NCI-H187 treated with DMSO at 0.1 percent for 48 hours (cell line): ENCODE results near the gene RNF39.
"Not testable (repeated sequence)": the region's sequence is repeated elsewhere in the genome, so short reads cannot be mapped to it uniquely, and the experiment has no call there.

Experiments used
- DNase-seq: peaks from one replicate; lab custom pipeline; 2025; lab: John Stamatoyannopoulos, UW

The RNF39 gene, protein sequence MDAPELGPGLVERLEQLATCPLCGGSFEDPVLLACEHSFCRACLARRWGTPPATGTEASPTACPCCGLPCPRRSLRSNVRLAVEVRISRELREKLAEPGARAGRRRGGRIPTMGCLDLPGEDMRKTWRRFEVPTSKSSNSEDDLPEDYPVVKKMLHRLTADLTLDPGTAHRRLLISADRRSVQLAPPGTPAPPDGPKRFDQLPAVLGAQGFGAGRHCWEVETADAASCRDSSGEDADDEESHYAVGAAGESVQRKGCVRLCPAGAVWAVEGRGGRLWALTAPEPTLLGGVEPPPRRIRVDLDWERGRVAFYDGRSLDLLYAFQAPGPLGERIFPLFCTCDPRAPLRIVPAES

DNA sequence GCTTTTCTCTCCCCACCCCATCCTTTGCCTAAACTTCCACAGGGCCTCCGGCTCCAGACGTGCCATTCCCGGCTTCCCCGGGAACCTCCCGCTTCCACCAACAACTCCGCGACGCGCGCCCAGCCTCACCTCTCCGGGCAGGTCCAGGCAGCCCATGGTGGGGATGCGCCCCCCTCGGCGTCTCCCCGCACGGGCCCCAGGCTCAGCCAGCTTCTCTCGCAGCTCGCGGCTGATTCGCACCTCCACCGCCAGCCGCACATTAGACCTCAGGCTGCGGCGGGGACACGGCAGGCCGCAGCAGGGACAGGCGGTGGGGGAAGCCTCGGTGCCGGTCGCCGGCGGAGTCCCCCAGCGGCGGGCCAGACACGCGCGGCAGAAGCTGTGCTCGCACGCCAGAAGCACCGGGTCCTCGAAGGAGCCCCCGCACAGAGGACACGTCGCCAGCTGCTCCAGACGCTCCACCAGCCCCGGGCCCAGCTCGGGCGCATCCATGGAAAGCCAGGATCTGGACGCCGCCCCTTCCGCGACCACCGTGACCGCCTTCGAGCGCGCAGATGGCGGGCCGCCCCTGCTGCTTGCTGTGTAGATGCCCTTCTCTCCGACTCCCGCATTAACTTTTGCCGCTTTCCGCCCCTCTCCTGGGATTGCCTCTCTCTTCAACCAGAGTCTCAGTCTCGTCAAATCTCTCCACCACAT is at the start of gene RNF39:
Gene RNF39 (minus strand): TSS at position 676 of the 696 bp plus-strand sequence. CDS start 184 bp downstream, at position 492.
- DNase-seq, result no peak

DNA sequence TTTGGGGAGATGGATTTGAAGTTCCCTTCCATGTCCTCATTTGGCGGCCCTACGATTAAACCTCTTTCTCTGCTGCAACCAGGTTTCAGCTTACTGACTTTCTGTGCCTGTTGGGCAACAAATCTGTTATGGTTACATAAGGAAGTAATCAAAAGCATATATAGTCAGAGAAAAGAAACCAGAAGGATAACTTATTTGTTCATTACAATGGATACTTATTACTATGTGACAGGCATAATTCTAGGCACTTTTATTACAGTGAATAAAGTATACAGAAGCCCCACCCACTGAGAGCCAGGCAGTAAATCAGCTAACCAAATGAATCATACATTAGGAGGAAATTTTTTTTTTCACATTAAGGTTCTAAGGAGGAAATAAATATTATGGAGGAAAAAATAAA is 46.9 kb upstream of the RNF39 start:
- no peak for DNase-seq

DNA sequence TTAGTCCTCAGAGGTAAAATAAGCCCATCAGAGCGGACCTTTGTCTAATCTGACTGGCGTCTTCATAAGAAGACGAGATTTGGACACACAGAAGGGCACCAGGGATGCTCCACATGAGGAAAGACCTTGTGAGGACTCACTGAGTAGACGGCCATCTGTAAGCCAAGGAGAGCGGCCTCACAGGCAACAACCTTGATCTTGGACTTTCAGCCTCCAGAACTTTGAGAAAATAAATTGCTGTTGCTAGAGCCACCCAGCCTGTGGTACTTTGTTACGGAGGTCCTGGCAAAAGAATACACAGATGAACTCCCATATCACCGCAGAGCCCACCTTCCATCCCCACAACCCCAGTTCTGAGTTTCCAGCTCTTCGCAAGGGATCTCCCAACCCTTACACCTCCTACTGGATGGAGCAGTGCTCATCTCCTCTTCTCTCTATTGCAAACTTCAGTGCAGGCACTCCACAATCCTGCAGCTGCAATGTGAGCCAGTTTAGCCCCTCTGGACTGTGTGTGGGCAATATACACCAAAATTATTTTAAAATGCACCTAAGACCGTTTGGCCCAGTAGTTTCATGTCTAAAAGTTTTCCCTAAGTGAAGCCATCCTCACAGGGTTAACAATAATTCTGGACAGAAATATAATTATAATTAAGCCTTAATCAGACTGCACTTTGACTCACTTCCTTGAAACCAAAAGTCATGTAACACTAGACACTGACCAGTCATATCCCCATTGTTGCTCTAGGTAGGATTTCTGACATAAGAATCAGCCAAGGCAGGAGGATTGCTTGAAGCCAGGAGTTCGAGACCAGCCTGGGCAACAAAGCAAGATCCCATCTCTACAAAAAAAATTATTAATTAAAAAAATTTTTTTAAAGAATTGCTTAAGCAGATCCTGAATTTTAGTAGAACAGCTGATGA is 46.1 kb upstream of the RNF39 start:
- no peak for DNase-seq

DNA sequence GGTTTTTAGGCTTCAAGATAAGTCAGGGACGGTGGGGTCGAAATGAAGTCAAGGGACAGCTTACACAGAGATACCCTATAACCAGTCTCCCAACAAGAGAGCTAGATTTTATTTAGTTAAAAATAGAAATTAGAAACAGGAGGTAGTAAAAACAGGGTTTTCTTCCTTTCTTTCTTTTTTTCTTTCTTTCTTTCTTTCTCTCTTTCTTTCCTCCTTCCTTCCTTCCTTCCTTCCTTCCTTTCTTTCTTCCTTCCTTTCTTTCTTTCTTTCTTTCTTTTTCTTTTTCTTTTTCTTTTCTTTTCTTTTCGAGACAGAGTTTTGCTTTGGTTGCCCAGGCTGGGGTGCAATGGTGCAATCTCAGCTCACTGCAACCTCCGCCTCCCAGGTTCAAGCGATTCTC is 43.1 kb upstream of the RNF39 start:
- DNase-seq, result not testable (repeated sequence)

DNA sequence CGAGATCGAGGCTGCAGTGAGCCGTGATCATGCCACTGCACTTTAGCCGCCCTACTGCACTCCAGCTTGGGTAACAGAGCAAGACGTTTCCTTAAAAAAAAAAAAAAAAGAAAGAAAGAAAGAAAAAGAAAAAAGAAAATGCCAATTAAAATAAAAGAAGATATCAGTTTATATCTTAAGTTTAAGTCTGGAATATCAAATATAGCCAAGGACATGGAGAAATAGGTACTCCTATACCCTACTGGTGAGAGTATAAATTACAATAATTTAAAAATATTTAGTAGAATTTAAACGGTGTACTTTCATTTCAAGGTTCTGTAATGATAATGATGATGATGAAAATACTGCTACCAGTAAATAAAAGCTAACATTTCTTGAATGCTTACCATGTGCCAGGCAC is 41.2 kb upstream of the RNF39 start:
- no peak for DNase-seq

DNA sequence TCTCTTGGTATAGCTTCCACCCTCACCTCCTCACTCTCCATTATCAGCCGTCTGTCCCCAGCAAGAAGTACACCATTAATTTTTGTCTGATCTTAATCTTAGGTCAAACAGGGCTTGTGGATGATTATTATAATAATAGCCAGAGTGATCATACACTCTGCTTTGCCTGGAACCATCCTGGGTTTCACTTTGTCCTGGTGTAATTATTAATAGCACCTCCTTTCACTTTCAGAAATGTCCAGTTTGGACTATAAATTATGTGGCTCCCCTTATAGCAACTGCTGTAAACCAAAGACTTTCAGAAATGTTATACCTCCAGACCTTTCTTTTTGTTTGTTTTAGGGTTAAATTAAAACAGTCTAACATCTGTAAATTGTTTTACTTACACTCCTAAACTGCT is 38.3 kb upstream of the RNF39 start:
- DNase-seq, result no peak

DNA sequence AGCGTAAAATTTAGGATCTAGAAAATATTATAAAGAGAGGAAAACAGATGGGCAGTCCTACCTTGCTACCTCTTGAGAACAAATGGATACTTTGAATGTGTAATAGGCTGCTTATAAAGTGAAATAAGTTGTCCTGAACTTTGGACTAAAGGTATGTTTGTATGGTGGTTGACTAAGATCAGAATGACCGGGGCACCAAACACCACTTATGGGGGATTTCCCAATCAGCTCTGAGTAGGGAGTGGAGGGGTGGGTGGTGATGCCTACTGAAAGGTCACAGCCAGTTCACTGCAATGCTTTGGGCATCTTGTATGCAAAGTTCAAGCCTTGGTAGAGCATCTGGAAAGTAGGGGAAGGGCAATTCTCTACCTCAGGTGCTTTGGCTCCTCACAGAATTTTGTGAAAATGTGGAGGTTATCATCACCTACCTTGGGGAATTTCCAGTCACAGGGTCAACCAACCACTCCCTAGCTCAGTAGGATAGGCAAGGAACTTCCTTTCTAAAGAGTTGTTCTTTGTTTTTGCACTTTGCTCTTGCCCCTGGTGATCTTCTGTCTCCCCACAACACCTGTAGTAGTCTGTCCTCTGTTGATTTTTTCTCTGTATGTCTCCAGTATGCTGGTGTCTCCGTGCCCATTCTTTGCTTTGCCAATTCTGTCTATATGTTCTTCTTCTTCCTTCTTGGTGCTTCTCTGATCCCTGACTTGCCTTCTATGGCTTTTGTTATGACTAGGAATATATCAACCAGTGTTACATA is 37.6 kb upstream of the RNF39 start, which contains the start of gene TRIM31:
Gene TRIM31 (minus strand): TSS at position 88 of the 757 bp plus-strand sequence. CDS start 285 bp downstream, outside the sequence.
- DNase-seq, result no peak

DNA sequence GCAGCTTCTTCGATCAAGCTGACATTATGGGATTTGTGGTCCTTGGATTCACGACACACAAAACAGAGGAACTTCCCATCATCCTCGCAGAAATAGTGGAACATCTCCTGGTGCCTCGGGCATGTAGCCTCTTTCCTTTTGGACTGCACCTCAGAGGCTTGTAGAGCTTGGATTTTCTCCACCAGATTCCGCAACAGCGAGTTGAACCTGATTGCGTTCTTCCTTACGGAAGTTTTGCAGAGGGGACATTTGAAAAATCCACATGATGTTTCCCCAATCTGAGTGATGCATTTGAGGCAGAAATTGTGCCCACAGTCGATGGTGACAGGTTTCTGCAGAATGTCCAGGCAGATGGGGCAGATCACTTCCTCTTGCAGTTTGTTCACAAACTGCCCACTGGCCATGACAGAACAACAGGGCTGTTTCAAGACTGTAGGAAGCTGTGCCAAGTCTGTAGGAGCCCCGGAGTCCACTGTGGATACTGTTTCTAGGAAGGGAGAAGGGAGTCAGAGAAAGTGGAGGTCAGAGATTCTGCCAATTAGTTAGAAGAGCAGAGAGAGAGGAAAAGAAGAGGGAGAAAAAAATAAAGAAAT is 36.9 kb upstream of the RNF39 start:
- no peak for DNase-seq

DNA sequence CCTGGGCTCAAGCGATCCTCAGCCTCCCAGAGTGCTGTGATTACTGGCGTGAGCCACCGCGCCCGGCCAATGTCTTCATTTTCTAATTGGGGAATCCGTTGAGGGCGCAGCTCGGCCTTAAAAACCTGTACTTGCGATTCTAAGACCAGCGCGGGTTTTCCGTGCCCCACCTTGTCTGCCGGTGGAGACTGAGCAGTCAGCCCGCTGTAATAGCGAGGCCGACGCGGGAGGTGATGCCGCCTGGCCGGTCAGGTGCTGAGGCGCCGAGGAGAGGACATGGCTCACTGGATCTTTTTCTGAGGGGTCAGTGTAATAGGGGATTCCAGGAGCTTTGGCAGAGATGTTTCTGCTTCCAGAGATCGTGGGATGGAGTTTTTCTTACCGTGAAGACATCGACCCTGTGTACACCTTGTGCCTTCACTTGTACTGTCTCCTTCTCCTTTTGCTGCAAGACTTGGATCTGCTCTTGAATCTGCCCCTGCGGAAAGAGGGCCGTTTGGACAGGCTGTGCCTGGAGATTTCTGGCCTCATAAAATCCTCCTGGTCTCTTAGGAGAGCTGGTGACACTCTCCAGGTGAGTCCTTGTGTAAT is 35.8 kb upstream of the RNF39 start:
- no peak for DNase-seq

DNA sequence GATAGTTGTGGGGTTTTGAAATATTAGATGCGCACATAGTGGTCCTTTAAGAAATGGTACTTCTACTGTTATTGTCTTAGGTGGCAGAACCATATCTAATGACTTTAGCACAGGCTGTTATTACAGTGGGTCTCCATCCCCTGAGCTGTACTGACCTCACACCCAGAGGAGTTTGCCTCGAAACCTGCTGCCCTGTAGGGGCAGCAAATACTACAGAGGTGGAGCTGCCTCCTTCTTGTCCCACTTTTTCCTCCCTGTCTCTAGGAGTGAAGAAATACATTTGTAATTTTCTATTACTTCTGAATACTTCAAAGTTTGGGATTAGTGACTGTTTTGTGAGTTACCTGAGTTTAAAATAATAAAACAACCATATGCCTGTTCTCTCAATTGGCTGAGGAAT is 29.1 kb upstream of the RNF39 start:
- no peak for DNase-seq

DNA sequence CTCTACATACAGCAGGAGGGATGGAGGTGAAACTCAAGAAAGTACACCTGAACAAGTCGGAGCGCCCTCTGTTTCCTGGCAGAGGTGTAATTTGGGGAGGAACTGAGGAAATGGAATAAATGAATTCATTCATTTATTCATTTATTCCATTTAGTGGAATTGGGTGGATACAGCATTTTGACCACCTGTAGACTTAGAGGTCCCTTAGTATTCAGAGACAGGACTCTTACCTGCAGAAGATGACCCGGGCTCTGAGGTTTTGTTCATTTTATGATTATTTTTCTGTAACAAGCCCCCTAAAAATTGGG is 28.3 kb upstream of the RNF39 start:
- no peak for DNase-seq

DNA sequence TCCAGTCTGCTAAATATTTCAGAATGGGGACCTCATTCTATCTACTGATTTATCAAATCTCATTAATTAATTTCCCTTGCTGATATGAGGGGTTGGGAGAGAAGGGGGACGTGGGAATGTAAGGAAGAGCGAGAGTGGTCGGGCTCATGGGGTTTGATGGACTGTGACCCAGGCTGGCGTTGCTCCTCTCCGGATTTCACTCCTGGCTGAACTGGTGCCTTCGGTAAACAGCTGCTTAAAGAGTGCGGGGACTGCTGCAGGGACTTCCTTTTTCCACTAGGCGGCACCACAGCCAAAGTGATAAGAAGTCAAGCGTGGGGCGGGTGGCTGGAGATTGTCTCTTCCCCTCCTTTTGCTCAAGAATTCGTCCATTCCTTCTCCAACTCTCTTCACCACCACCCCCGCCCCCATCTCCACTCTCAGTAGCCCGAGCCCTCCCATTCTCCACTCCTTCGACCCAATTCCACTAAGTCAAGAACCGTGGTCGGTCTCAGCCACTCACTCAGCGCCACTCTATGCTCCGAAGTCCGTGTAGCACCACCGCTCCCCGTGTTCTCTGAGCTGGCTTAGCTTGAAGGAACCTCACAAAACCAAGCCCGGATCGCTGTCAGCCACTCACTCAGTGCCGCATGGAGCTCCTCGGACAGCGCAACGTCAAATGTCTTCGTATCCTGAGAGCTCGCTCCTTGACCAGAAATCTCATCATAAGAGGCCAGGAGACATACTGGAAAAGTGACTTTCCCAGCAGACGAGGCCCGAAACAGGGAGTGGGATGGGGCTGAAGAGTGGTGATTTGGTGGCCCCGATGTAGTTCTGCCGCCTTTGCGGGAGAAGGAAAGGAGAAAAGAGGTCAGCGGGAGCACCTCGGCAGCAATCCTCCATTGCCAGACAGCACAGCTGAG is 27.7 kb upstream of the RNF39 start:
- DNase-seq, result peak; percentile 16

DNA sequence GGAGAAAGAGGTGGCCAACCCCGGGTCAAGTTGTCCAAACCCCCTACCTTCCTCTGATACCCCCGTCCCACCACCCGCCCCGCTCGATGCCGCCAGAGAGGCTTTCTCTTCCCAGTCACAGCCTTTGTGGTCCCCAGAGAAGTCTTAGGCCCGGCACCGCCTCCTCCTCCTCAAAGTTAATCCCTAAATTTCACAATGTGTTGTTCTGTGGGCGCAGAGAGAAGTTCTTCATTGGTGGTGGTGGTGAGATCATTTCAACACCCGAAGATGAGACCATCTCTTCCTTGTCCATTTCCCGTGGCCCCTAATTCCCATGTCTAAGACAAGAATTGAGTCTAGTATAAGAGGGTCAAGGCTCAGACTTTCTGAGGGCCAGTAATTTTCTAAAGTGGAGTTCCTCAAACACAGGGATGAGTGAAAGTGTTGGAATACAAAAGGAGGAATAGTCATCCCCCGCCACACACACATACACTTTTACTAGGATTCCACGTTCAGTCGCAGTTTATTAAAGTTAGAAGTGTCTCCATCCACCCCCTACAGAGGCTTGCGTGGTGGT is 26.9 kb upstream of the RNF39 start:
- DNase-seq, result no peak

DNA sequence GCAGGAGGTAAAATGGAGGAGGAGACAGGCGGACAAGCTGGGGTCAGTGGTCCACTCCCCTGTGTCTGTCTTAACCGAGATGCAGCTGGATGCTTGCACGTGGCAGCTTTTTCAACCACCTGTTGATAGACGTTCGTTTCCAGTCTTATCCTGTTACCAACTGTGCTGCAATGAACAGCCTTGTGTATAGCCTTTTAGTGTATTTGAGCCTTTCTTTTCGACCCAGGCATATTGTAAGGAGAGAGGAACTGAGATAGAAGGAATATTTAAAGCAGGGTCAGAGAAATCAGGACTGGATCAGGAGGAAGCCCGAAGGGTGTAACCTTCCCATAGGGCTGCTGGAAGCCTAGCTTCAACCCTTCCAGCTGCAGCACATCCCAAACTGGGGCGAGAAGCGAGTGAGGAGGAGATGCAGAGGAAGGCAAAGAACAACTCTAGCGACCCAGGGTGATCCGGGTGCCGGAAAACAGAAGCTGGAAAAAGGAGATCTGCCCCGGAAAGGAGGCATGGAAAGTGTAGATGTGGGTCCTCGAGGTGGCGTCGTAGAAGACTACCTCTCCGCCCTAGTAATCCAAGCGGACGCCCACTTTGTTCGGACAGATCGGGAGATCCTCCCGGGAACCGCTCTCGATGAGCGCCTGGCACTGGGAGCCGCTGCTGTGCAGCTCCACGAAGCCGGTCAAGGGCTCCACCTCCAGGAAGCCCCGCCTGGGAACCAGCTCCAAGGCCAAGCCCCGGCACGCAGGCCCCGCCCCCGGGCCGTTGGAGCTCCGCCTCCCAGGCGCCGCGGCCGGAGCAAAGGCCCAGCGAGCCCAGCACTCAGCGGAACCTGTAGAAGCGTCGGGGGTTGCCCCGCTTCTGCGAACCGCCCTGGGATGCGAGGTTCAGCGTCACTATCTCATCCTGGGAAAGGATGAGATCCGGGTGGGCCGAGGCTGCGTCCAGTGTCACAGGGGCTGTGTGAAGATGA is 26.2 kb upstream of the RNF39 start:
- DNase-seq, result no peak

DNA sequence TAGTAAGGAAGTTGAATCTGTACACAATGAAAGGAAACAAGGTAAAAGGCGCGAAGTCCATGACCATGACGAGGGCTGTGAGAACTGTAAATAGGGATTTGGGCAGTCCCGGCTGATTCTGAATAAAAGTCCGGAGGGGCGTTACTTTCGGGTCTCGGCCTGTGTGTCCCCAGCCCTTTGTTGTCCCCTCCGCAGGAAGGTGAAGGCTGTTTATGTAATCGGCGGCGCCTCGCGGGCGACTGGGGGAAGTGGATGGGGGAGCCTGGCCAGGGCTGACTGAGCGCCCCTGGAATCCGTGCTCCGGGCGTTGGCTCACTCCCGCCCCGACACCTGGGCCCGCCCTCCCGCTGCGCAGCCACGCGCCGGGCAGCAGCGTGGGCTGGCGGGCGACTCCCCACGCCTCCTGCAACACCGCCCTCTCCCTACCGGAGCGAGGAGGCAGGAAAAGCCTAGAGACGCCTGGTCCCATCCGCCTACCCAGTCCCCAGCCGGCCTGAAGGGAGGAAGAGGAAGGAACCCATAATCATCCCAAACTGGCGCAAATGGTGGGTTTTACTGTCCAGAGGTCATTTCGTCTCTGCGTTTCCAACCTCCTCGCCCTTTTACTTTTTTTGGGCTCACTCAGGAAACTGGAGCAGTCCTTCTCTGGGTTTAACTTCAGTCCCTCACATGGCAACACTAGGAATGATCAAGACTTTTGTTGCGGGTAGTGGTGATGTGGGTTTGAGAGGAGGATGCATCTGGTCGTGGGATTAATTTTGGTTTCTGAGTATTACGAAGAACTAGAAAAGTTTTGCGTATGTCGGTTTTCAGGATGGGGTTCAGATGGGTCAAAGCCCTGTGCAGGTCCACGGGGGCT is 25.2 kb upstream of the RNF39 start:
- no peak for DNase-seq

DNA sequence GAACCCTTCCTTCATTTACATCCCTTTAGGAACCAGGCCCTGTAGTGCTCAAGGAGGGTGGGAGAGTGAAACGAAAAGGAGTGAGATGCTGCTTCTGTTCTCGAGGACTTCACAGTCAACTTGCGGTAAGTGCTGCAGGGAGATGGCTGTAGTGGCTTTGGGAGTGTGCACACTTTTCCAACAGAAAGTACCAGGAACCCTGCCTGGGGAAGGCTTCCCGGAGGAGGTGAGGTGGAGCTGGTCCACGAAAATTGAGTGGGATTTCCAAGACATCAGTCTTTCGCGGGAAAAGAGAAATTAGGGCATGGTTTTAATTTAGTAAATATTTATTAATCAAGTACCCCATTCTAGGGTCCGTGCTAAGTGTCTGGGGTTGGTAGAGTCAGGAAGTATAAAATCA is 24.6 kb upstream of the RNF39 start:
- no peak for DNase-seq
